ENCODE data around the gene PEX14.

PEX14 gene

DNA sequence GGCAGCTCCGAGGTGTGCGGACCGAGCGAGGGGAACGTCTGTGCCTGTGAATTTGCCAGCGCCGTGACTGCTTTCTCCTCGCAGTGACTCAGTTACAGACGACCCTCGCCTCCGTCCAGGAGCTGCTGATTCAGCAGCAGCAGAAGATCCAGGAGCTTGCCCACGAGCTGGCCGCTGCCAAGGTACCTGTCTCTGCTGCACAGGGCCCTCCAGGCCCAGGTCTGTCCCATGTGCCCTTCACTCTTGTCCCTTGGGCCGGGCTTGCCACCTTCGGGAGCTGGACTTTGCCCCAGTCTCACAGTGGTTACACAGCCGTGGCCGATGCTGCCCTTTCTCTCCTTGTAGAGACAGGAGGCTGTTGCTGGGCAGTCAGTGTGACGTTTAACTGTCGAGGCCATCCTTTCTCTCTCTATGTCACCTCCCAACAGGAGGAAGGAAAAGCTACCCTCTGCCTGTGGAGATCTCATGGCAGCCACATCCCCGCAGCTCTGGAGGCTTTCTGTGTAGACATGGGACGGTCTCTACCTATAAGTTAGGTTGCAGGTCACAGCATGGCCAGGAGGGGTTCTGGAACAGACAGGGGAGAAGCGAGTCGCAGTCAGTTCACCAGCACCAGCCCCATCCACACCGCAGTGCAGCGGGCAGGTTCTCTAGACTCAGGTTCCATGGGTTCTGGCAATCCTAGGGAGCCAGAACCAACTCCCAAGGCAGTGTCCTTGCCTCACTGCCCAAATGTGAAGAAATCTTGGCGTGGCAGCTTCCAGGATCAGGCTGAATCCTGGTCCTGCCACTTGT, 149.7 kb downstream of the PEX14 start:
- no peak for DNase-seq

GRCh38 chr1:10625076-10625475, 150.3 kb downstream of the PEX14 start:
- DNase-seq, result no peak

DNA sequence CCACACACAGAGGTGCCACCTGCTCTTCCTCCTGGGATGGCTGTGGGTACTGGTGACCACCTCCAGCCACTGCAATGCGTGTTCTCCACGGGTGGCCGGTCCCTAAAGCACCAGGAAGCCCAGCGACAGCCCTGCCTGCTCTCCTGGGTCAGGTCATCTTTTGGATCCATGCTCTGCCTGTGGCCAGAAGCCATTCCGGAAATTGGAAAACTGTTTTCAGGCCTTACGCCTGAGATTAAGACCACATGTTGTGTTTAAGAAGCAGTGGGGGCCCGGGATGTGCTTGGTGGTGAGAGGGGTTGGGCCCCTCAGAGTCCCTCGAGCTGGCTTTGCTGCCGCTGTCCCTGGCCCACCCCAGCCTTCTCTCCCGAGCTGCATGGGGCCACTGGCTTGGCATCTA, 150.8 kb downstream of the PEX14 start:
- DNase-seq, result no peak

- DNase-seq, result no peak
These were observed 151.5 kb downstream of the PEX14 start for GRCh38 chr1:10626131-10626731.

GRCh38 chr1:10626791-10627410, 152.2 kb downstream of the PEX14 start:
- no peak for DNase-seq

GRCh38 chr1:10628685-10629084, 153.9 kb downstream of the PEX14 start:
- DNase-seq, result no peak

- DNase-seq, result no peak
These were observed 154.5 kb downstream of the PEX14 start for GRCh38 chr1:10629091-10629815.

DNA sequence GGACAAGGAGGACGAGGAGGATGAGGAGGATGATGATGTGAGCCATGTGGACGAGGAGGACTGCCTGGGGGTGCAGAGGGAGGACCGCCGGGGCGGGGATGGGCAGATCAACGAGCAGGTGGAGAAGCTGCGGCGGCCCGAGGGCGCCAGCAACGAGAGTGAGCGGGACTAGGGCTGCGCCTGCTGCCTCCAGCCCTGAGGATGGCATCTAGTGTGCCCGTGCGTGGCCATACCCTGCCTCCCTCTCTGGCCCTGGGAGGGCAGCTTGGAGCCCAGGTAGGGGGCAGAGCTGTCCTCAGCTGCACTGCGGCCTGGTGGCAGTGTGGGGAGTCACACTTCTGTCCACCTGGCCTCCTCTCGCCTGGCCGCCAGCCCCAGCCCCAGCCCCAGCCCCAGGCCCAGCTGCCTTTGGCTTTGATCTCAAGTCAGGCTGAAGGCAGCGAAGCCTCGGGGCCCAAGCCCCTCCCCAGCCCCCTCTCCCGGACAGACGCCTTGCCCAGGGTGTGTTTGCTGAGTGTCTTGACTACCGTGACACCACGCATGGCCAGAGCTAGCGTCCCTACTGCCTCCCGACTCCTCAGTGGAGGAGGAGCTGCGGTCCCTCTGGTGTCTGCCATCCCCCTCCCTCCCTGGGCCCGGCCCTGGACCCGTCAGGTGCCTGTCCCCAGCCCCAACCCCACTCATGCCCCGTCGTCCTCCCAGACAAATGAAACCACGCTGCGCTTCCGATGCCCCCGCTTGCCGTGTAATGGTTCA, 155.2 kb downstream of the PEX14 start:
- no peak for DNase-seq

- no peak for DNase-seq
These were observed 155.9 kb downstream of the PEX14 start for GRCh38 chr1:10630661-10631120.

- no peak for DNase-seq
These were observed 156.5 kb downstream of the PEX14 start for GRCh38 chr1:10631121-10631810.

- DNase-seq, result no peak
These were observed 157.3 kb downstream of the PEX14 start for GRCh38 chr1:10631811-10632593.

DNA sequence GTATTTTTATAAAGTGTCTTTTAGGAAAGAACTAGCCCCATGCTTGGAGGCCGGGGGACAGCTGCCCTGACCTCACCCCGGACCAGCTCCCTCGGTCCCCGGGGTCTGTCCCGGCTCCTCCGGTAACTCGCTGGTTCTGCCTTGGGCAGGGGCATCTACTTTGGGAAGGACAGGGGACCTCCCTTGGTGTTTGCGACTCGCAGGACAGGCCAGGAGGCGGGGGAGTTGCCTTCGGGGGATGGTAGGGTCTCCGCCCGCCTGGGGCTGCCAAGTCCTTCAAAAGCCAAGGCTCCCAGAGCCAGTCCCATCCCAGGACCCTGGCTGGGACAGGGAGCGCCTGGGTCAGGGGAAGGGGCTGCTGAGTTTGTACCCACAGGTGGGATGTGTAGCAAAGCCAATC, 157.9 kb downstream of the PEX14 start:
- no peak for DNase-seq

DNA sequence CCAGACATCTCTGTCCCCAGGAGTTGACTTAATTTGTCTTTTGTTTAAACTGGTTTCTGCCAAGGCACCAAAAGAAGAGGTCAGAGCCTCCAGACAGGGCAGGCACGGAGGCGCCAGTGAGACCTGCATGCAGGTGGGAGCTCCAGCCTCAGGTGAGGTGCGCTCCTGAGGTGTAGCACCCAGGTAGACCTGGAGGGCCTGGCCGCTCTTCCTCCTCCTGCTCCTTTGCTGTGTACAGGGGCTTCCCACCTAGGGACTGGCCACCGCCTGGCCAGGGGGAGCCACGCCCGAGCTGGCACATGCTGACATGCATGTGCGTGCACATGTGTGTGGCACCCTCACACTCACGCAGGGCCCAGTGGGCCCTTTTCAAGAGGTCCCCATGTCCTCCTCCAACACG, 158.7 kb downstream of the PEX14 start:
- no peak for DNase-seq

DNA sequence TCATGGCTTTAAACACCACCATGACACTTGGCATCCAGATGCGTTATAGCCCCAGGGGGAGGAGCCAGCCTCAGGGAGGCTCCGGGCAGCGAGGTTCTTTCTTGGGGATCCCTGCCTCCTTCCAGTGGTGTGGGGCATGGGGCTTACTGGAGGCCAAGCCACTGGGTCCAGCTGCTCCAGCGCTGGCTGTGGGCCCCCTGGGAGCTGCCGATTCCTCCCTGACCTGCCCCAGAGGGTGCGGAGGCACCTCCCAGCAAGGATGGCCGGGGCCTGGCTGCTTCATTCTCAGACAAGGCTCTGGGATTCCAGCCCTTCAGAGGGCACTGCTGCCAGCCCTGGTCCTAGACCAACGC, 159.3 kb downstream of the PEX14 start:
- no peak for DNase-seq

DNA sequence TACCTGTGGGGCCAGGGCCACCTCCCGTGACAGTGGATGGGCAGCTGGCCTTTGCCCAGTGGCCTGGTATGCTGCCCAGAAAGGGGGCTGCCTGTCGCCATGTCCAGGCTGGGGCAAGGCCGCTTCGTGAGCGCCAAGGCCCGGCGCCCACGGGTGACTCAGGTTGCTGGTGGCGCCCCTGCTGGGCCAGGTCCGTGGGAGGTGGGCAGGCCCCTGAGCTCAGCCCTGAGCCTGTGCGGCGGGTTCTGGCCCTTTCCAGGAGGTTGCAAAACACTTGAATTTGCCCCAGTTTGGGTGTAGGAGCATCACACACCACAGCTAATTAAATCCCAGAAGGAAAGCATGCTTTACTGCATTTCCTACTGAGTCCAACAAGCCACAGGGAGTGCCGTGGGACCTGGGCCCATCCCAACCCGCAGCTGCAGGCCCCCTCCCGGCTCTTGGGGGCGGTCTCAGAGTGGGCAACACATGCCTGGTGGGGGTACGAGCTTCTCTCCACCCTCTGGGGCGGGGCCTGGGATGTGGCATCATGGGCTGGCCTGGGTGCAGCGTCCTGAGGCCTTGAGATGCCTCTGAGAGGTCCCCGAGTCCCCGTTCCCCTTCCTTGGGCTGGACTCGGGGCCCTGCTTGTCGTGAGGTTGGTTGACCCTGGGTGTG, 159.8 kb downstream of the PEX14 start:
- no peak for DNase-seq

- DNase-seq, result no peak
These were observed 160.5 kb downstream of the PEX14 start for GRCh38 chr1:10635085-10635896.

DNA sequence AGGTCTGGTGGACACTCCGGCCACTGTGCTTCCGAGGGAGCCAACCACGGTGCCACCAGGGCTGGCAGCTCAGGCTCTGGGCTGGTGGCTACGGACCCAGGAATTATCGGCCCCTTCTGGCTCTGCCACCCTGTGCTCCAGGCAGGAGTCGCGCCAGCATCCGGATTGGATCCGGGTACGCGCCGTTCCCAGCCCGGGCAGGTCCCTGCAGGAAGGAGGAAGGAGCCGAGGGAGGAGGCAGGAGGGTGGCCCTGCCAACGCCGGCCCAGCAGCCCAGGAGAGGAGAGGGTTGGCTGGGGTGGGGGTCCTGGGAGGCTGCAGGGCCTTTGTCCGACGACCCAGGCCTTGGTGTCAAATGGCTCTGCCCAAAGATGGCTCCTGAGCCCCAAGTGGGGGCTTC, 161.2 kb downstream of the PEX14 start:
- no peak for DNase-seq

GRCh38 chr1:10637400-10637799, 162.7 kb downstream of the PEX14 start:
- DNase-seq, result no peak

DNA sequence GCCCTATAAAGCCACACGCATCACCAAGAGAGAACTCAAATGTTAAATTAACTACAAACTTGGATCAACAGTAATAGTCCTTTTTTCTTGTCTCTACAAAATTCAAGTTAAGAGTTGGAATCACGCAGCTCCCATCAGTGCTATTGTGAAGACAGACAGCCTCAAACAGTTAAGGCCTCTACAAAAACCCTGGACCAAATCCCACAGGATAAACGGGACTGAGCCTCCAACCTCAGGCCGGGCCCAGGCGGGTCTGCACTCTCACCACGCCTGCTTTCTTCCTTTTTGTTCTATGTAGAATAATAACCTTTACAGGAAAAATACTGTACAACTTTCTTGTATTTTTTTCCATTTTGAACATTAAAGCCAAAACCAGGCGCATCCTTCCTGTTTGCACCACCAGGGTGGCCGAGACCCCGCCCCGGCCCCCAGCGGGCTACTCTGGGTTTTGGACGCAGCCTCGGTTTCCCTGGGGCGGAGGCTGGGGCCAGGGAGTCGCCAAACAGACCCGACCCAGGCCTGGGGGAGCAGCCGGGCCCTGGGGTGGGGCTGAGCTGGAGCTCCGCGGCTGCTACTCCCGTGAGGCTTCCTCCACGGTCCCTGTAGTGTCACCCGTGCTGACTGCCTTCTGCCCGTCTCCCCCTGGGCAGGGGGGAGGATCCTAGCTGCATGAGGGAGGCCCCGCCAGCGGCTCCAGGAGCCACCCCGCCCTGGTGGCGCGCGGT, 163.2 kb downstream of the PEX14 start:
- DNase-seq, result no peak
